SK-N-DZ (cell line): ENCODE data around the gene RAMP3.

Source experiments
- DNase-seq: peaks from one replicate; pipeline ENCODE4 v3.0.0-alpha.2; 2015; ENCODE audit warnings: low spot score

Gene RAMP3

DNA sequence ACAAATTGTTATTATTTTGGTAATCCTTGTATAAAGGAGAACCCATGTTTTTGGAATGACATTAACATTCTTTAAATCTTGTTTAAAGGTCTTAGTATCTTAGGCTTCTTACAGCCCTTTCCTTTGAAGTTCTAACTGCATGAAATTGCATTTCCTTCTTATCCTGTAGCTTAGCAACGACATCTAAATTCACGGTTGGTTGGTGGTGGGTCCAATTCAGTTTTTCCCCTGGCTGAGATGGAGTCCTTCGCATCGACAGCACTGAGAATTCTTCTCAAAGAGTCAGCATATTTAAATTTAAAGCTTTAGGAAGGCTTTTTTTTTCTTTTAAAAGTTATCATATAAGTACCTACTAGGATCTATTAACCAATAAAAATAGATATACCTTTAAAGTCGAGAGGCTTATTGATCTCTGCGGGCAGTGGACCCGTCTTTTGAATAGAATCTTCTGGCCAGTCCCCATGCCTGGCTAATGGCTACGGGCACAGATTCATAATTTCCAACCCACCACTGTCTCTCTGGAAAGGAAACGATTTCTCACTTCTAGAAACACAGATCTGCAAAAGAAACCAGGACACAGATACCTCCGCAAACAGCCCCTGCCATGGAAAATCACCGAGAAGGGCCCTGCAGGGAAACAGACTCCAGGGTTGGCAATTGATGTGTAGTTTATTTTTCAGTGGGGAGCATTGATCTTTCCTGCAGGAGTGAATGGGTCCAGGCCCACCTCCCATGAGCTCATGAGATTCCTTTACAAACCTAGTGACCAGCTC is 63.4 kb downstream of the RAMP3 start:
- DNase-seq, result no peak

DNA sequence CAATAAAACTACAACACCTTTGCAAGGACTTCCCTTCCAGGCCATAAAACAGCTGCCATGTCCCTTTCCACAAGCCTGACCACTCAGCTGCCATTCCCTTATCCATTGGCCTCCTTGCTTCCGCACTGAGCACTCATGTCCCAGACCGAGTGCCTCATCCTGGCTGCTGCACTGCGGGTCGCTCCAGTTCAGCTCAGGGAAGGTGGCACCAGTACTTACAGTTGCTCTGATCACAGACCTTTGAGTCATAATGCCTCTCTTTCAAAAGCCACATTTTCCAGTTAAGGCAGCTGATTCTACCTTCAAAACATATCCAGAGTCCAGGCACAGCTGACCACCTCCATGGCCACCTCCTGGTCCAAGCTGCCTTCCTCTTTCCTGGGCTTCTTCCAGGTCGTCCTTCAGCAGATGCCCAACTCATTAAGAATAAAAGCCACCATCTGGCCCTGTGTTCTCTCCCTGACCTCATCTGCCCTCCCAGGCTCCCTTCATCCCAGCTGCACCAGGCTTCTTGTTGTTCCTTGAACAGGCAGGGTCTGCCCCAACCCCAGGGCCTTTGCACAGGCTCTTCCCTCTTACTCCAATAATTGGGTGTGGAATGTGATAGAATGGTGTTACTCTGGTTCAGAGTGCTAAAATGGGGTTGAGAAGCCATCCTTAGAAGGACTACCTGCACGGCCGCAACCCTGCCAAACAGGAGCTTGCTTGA is 64.5 kb downstream of the RAMP3 start:
- DNase-seq, result no peak

DNA sequence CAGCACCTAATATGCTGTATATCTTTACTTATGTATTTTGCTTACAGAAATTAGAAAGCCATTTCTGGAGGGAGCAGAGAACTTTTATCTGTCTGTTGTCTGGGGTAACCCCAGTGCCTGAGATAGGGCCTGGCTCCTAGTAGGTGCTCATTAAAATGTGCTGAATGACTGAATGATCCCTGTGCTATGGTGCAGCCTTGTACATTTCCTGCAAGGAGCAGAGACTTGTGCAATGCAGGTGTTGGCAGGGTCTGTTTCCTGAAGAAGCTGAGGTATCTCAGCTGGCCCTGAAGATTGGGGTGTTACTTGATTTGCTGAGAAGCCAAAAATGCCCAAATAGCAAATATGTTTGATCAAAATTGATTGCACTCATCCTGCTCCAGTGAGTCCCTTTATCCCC is 65.5 kb downstream of the RAMP3 start:
- DNase-seq, result no peak

DNA sequence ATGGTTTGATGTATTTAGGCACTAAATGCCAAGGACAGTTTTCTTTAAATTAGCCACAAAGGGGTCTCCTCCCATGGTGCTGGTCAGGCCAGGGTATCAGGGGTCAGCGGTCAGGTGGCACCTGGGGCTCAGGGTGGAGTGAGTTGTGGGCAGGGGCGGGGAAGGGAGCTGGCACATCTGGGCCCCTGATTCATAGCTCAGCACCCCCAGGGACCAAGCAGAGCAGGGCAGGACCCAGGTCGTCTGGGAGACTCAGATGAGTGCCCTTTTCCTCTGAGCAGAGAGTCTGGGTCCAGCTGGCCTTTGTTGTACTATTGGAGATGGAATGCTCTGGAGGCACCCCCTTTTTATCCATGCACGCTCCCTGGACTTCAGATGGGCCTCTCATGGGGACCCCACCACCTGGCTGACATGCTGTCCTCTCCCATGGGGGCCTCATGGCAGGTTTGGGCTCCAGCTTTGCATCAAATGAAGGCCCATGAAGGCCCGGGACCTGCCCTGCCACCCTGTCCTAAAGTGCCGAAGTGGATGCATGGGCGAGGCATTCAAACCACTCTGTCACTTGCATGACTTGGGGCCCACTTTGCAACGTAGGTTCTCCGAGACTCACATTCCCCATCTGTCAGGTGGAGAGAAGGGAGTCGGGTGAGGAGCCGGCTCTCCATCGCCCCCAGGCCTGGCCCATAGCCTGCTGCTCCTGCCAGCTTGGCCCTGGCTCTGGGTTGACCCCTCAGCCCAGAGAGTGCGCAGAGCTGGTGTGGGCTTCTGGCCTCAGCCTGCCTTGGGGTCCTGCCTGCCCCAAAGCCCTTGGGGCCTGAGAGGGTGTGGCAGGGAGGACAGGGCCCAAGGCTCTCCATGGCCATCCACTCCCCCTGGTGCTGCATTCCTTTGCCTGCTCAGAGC is 66.4 kb downstream of the RAMP3 start:
- DNase-seq, result no peak

DNA sequence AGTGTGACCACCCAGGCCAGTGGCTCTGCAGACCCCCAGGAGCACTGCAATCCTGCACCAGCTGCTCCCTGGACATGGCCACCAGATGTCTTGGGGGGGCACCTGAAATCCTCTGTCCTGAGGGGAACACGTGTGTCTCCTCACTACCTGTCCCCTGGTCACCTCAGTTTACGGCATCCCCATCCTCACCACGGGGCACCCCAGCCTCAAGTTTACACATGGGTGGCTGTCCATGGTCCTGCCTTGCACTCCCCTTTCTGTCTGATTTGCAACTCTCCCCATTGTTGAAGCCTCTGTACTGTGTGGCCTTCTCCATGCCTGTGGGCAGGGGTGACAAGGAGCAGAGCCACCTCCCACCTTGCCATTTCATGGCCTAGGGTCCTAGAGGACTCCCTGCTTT is 67.2 kb downstream of the RAMP3 start:
- DNase-seq, result no peak

DNA sequence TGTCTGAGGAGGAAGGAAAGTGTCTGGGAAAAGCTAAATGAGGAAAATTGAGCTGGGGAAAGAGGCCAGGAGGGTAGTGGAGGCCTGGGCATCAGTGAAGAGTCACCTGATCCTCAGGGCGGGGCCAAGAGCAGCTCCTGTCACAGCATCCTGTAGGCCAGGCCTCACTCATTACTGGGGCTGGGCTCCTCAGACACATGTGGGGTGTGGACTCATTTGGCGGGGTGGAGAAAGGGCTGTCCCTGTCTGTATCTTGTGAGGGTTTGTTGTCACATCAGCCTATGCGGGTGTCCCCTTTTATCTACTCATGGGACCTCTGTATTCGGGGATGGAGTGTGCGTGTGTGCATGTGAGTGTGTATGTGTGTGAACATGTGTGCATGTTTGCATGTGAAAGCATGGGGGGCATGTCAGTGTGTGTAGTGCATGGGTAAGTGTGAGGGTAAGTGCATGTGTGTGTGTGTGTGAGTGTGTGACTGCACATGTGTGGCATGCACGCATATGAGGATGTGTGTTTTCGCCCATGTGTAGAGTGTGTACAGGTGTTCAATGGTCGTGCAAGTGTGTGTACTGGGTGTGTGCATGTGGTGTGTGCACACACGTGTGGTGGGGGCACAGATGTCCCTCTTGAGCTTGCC is 67.8 kb downstream of the RAMP3 start:
- no peak for DNase-seq

DNA sequence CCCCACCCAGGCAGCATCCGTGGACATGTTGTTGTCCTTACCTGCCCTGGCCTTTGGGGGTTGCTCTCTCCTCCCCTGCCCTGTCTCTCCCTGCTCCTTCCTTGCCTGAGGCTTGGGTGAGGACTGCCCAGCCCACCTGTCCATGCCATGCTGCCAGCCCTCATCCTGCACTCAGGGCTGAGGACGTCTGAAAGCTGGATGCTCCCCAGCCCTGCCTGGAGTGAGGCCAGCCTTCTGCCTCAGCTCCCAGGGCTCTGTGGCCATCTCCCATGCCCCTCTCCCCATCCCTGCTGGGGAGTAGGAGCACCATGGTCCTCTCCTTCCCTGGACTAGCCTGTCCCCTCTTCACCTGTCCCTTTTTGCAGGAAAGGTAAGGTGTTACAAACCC is 68.4 kb downstream of the RAMP3 start:
- no peak for DNase-seq

DNA sequence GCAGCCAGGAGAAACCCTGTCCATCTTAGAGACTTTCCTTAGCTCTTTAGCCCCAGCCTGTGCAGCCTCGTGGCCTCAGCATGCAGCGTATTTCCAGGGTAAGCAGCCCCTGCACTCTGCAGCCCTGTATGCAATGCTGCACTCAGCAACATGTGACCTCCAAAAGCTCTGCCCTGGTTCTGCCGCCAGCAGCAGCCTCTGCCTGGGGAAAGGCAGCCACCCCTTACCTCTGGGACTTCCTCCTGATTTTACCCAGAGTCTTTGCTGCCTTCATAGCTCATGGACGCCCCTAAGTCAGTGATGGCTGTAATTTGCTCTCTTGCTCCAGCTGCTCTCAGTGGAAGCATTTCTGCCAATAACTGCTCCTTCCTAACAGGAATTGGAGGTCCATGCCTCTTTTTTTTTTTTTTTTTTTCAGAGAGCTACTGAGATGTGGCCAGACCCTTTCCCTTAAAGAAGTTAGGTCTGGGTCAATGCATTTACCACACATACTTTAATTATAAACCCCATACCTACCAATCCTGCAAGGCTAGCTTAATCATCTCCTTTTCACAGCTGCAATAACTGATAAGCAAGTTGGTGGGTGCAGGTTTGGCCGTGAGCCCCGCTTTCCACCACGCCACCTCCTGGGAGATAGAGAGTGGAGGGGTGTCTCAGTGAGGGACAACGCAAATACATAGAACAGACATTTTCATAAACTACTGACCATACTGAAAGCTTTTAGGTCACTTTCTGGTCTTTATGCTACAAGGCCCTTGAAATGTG is 71.7 kb downstream of the RAMP3 start:
- DNase-seq, result no peak

DNA sequence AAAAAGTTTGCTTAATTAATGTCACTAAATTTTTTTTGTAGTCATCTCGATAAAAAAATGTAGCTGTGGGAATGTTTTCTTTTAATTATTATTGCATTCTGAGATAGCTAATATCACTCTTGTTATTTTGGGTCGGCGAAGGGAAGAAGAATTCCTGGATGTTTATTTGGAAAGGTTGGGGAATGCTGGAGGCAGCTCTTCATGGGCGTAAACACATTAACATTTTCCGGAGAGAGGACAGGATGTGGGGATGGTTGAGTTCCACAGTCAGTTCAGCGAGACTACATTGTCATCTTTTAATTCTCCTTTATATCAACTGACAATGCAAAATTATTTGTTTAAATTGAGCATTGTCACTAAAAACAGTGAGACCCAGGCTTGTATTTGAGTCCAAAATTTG is 72.5 kb downstream of the RAMP3 start:
- no peak for DNase-seq

DNA sequence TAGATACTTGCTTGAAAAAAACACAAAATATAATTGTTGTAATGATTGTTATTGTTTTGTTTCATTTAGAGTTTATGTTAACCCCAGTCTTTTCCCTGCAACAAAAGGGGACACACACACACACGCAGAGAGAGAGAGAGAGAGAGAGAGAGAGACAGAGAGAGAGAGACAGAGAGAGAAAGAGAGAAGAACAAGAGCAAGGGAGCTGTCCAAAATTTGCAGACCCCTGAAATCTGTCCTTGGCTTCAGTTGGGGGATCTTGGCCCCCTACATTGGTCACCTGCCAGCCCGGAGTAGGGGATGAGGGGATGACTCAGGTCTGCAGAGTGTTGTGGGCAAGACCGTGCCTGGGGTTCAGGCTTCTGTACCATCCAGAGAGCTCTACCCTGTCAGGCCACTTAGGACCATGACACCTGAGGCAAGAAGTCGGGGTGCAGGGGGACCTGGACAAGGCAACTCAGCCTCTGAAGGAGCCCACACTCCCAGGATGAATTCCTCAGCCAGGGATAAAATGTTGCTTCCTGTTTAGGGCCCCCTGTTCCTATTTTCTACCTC is 73.1 kb downstream of the RAMP3 start:
- DNase-seq, result no peak

DNA sequence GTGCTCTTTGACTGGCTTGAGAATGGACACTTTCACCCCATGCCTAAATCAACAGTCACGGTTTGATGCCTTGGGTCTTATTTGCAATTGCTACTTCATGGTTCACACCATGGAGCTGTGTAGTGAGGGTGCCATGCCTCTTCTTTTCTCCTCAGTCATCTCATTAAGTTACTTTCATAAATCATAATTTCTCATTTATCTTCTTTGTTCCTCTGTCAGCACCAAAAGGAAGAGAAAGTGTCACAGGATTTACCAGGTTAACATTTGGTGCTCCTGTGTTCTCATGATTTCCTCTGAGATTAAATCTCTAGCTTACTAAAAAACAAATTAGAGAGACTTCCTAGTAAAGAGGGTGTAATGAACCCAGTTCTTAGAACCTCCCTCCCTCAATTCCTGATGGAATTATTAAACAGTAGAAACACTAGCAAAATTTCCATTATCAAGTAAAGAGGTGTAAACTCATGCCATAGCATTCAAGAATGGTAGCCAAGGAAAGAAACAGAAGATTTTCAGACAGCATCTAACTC is 75.7 kb downstream of the RAMP3 start:
- no peak for DNase-seq
